Retinal pigment epithelial cell (primary cell): ENCODE results near the gene HOXA5.

Source experiments
- DNase-seq: peaks from one replicate; pipeline ENCODE4 v3.0.0-alpha.2; 2010; ENCODE audit warnings: low read depth
- H3K4me3 ChIP-seq: 2 replicates; pipeline ENCODE4 v1.5.1; 2011; ENCODE audit warnings: mild to moderate bottlenecking, low read length, control low read depth, moderate library complexity
- CTCF ChIP-seq: conservative IDR thresholded peaks from 2 replicates; pipeline ENCODE4 v1.5.1; 2011; ENCODE audit warnings: low read depth, low read length, control low read depth, inconsistent platforms

HOXA5 gene

GRCh38 chr7:27168265-27168947, 24.9 kb upstream of the HOXA5 start:
- DNase-seq, result no peak
- H3K4me3 ChIP-seq, result no peak overlapping the region
- TF ChIP-seq CTCF, result no peak

GRCh38 chr7:27167916-27168264, 24.4 kb upstream of the HOXA5 start:
- H3K4me3 ChIP-seq, result no peak overlapping the region
- DNase-seq, result no peak
- TF ChIP-seq CTCF, result no peak

- no peak for DNase-seq
- H3K4me3 ChIP-seq, result no peak overlapping the region
- TF ChIP-seq CTCF, result no peak
These were observed 23.3 kb upstream of the HOXA5 start for GRCh38 chr7:27166531-27167505.

GRCh38 chr7:27165996-27166530, 22.6 kb upstream of the HOXA5 start:
- H3K4me3 ChIP-seq, result no peak overlapping the region
- DNase-seq, result no peak
- TF ChIP-seq CTCF, result no peak

- DNase-seq, result no peak
- no peak within 1 kb of the TSS for H3K4me3 ChIP-seq
- no peak for TF ChIP-seq CTCF
These were observed 21.9 kb upstream of the HOXA5 start, which contains the start of gene HOXA9 for GRCh38 chr7:27165089-27165995. HOXA9 (minus strand) TSS chr7:27165537; CDS start chr7:27165457, 80 bp downstream.

GRCh38 chr7:27164367-27165088, 21.0 kb upstream of the HOXA5 start:
- no peak for TF ChIP-seq CTCF
- H3K4me3 ChIP-seq, result no peak overlapping the region
- no peak for DNase-seq
